ENCODE measurements around the gene PDYN.

PDYN gene

DNA sequence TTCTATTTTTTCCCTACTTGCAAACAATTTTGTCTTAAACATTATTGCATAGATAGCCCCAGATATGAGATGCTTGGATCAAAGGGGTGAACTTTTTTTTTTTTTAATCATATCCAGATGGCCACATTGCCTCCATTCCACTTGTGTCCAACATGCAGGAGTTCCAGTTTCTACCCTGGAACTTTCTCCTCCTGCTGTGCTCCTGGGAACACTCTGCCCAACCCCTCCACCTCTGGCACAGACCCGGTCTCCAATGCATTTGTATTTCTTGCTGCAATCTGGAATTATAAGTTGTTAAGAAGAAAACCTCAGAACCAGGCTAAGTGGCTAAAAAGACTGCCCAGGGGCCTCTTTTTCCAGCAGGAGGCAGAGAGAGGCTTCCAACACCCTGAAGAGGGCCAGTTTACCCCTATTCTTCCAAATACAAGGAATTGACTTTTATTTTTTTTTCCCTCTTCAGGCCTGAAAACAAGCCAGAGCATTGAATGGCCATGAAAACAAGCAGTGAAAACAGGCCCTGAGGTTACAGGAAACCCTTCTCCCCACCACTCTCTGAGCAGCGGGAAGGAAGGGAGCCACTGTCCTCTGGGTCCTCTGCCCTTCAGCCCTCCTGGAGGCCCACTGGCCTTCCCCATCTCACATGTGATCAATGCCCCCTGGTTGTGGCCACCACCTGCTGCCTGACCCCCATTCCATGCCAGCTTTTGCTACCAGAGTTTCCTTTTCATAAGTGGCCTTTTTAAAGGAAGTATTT, 44.3 kb downstream of the PDYN start:
- no peak for DNase-seq

DNA sequence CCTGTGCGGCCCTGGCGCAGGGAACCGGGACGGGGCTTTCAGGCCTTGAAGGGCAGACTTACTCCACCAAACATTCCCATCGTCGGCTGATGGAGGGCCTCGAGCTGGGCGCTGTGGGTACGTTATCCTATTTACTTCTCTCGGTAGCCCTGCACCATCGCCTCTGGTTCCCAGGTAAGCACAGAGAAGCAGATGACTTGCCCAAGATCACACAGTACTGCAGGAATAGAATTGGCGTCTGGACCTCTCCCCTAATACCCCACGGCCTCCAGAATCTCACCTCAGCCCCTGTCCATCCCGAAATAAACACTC, 46.4 kb downstream of the PDYN start:
- DNase-seq = no peak

DNA sequence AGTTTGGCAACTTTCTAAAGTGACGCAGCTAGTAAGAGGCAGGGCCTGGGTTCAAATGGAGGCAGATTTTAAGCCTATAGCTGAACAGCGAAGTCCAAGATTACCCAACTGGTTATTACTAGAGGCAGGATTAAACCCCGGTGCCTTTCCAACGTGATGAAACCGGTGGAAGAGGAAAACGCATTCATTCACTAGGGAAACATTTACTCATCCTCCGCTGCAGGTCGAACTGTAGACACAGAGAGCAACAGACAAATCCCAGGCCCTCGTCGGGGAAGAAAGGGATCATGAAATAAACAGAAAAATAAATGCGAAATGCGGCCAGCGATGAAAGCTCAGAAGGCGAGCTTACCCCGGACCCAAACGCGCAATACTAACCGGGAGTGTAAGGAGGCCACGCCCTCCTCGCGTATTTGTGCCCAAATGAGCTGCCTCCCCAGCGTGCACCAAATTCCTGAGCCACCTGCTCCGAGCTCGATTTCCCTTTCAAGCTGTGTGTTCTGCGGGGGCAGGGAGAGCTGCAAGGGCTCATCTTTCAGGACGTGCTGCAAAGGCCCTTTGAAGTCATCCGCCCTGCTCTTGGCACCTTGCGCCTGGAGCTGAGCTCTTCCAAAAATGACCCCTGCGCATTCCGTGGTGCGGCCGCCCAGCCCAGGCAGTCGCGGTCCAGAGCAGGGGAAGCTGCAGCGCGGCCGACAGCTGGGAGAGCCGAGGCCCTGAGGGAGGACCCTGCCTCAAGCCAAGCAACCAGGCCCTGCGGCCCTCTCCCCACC, 46.9 kb downstream of the PDYN start:
- DNase-seq = peak in 1 of 2 experiments; percentile 63

DNA sequence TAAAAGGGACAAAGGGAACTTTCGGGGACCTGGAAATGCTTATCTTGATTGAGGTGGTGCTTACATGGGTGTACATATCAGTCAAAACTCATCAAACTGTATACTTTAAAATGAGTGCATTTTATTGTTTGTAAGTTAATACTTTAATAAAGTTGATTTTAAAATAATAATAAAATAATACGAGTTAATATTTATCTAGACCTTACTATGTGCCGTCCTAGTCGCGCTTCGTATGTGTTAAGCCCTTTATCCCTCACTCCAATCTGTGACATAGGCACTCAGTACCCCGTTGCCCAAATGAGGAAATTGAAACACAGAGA, 47.5 kb downstream of the PDYN start:
- no peak for DNase-seq

DNA sequence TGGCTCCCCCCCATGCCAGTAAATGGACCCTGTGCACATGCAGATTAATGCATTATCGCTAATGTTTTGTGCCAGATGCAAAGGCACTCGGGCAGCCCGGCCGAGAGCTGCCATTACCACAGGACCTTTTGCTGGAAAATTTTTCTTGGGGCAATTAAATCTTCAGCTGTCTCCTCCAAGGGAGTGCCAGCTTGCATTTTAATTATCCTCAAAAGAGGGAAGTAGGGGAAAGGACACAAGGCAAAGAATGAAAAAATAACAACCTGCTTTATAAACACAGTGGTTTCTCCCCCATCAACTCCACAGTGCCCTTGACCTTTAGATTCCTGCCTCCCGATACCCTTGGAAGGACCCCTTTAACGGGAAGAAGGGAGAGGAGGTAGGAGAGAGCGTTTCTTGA, 48.2 kb downstream of the PDYN start:
- no peak for DNase-seq

DNA sequence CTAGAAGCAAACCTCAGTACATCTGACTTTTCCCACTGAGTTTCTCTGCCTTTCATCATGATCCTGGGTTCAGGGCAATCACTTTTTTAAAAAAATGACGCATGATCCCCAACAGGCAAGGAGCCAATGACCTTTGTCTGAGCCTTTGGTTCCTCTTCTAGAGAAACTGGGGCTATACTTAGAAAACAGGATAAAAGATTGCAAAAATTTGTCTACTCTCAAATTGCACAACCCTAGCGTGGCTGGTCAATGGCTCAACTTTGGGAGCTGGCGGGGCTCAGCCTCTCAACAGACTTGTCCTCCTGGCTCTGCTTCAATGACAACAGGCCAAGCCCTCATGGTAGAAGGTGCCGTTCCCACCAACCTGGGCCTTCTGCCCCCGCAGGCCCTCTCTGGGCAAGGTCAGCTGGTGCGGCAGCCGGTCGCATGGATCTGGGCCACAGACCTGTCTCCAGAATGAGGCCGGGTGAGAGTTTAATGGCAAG, 48.7 kb downstream of the PDYN start:
- no peak for DNase-seq

DNA sequence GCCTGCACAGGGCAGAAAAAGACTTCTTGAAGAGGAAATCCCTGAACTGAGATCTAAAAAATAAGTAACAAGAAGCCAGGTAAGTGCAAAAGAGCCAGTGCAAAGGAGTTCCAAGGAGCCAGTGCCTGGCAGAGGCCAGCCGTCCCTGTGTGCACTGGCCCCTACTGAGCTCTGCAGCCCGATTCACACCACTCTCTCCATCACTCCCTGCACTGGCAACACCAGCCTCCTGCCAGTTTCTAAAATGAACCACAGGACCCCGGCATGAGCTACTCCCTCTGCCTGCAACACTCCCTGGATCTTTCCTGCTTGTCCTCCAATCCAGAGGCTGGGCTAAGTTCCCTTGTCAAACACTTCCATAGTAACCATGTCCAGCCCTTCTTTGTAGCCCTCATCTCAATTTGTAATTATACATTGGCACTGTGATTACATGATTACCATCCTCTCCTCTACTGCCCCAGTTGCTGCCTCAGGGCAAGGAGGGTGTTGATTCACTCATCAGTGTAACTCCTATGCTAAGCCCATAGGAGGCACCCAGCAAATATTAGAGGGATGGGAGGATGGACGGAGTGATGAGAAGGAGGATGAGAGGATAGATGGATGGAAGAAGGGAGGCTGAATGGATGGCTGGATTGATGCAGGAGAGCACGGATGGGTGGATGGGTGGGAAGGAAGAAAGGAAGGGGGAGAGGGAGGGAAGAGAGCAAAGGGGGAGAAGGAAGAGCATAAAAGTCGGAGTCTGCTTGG, 49.3 kb downstream of the PDYN start:
- DNase-seq = no peak

DNA sequence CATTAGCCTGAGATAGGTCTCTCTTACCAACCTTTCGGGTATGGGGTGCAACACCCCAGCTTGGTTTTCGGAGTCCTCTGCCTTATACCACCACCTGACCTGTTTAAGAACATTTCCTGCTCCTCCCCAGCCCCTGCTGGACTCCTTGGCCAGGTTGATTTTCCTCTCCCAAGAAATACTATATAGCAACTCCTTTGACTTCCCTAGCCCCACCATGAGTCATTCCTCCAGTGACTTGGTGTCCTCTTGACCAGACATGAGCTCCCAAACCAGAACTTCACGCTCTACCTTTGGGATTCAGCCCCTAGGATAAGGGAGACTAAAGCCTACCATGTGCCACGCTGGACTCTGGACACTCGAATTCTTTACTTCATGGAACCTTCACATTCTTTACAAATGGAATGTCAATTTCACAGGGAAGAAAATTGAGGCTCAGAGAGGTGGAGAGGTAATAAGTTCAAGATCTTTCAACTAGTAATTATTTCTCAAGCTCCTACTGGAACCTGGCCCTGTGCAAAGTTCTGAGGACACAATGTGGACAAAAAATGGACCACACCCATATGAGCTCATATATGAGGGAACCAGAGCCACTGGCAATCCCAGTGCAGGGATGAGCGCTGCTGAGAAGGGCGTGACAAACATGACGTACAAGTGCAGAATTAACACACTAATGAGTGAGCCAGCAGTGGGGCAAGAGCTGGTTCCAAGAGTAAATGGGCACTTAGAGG, 50.4 kb downstream of the PDYN start:
- no peak for DNase-seq

DNA sequence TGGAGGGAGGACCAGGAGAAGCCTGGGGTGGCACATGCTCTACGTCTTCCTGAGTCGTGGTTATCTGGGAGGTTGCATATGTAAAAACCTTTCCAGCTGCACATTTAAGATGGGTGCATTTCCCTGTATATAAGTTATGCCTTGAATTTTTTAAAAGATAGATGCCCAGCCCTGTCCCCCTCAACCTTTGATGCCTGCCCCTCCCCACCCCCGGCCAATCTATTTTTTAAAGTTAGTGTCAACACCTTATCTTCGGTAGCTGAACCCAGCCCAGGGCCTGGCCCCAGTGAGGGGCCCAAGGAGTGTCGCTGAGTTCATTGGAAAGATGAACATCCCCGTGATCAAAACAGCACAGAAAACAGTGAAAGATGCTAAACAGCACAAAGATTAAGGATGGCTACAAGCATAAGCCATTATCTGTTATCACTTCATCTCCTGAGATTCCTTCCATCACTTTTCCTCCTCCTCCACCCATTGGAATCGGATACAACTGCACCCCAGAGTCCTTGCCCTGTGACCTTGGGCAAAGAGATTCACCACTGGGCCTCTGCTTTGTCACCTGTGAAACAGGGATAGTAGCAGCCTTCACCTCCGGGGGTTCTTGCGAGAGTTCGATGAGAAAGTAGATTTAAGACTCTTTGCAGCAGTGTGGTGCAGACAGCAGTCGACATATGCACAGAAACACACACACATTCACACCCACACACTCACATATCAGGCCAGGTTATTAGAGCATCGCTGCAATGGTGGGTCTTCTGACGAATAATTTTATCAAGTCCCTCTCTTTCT, 51.2 kb downstream of the PDYN start:
- no peak for DNase-seq

DNA sequence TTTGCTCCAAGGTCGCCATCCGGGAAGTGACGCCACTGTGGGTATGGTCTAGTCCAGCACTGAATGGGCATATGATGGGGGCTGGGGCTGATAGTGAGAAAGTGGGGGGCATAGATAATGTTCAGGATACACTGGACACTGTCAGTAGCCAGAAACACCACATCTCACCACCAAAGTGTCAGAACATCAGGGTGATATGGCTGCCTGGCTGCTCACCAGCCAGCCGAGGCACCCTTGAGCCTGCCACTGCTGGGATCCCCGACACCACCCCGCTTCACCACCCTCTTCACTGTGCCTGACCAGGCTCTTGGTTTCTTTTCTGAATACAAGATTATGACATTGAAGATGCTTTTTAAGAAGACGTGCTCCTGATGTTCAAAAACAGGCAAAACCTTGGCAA, 51.8 kb downstream of the PDYN start:
- DNase-seq = no peak

DNA sequence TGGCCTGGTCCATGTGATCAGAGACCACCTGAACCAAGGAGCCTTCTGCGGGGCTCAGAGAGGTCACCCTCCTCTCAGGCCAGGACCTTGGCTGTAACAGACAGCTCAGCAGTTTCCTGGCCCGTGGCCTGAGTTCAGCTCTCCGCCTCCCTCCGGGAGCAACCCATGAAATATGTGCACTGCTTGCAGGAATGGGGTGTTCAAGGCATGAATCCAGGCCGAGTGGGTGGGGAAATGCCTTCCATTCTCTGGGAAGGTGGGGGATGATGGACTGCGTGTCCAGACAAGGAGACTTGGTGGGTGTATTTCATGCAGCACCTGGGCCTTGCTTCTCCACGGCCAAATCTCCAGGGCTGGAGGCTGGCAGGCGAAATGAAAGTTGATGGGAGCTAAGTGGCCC, 52.6 kb downstream of the PDYN start:
- no peak for DNase-seq

DNA sequence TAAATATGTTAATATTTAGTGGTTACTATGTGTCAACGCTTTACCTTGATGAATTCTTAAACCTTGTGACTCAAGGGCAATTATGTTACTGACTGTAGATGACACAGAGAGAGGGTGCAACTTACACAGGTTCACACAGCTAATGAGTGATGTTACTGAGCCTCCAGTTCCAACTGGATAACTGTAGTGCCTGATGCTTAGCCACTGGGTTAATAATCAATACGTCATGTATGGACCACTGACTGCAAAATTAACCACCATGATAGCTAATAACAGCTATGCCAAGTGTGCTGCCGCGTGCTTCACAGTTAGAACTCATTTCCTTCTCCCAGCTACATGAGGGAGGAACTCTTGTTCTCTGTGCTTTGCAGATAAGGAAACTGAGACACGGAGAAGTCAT, 53.3 kb downstream of the PDYN start:
- no peak for DNase-seq

DNA sequence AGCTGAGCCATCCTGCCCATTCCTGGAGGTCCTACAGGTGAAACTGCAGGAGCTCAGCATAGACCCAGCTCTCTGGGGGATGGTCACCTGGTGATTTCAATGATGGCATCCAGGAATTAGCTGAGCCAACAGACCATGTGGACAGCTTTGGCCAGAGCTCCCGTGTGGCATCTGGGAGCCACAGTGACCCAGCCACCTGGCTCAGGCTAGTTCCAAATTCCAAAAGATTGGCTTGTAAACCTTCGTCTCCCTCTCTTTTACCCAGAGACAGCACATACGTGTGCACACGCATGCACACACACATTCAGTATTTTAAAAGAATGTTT, 54.6 kb downstream of the PDYN start:
- no peak for DNase-seq

DNA sequence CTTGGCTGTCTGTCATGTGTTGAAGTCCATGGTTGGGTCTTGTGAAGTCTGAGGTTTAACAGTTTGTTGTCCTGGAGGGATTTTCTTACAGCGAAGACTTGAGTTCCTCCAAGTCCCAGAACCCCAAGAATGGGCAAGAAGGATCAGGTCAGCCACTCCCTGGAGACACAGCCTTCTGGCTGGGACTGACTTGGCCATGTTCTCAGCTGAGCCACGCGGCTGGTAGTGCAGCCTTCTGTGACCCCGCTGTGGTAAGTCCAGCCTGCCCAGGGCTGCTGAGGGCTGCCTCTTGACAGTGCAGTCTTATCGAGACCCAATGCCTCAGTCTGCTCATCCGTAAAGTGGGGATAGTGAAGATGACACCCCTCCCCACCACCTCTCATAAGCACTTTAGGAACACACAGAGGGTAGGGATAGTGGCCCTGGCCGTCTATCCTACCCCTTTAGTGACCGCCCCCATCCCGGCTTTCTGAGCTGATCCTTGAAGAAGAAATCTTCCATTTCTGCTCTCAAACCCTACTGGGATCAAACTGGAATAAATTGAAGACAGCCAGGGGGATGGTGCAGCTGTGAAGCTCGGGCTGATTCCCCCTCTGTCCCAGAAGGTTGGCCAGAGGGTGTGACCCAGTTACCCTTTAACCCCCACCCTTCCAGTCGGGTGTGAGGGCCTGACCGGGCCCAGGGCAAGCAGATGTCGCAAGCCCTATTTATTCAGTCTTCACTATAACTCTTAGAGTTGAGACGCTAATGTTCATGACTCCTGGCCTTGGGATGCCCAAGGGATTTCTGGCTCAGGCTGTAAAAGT, 55.2 kb downstream of the PDYN start:
- DNase-seq = no peak

DNA sequence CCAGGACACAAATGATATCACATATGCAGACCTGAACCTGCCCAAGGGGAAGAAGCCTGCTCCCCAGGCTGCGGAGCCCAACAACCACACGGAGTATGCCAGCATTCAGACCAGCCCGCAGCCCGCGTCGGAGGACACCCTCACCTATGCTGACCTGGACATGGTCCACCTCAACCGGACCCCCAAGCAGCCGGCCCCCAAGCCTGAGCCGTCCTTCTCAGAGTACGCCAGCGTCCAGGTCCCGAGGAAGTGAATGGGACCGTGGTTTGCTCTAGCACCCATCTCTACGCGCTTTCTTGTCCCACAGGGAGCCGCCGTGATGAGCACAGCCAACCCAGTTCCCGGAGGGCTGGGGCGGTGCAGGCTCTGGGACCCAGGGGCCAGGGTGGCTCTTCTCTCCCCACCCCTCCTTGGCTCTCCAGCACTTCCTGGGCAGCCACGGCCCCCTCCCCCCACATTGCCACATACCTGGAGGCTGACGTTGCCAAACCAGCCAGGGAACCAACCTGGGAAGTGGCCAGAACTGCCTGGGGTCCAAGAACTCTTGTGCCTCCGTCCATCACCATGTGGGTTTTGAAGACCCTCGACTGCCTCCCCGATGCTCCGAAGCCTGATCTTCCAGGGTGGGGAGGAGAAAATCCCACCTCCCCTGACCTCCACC, 56.4 kb downstream of the PDYN start:
- no peak for DNase-seq

DNA sequence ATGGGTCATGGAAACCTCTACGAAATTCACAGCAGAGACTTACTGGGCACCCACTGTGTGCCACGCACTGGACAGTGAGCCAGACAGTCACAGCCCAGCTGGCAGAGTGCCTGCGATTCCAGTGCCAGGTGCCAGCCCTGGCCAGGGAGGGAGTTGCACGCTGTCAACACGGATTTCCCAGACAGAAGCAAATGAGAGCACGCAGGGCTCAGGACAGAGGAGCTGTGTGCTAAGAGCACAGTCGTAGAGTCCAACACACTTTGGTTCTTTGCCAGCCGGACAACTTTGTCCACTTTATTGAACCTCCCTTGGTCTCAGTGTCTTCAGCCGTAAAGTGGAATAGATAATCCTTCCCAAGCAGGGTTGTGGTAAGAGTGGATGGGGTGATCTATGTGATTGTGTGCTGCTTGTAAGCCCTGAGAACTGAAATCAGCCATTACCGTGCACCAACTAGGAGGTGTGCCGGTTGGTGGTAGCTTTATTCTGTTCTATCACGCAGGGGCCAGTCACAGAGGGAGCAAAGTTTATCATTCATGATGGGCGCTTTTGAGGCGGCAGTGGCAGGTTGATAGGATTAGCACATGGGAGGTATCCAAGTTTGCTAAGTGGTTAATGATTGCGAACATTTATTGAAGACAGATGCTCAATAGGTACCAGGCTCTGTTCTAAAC, 58.0 kb downstream of the PDYN start:
- peak in 1 of 2 experiments; percentile 15 for DNase-seq

DNA sequence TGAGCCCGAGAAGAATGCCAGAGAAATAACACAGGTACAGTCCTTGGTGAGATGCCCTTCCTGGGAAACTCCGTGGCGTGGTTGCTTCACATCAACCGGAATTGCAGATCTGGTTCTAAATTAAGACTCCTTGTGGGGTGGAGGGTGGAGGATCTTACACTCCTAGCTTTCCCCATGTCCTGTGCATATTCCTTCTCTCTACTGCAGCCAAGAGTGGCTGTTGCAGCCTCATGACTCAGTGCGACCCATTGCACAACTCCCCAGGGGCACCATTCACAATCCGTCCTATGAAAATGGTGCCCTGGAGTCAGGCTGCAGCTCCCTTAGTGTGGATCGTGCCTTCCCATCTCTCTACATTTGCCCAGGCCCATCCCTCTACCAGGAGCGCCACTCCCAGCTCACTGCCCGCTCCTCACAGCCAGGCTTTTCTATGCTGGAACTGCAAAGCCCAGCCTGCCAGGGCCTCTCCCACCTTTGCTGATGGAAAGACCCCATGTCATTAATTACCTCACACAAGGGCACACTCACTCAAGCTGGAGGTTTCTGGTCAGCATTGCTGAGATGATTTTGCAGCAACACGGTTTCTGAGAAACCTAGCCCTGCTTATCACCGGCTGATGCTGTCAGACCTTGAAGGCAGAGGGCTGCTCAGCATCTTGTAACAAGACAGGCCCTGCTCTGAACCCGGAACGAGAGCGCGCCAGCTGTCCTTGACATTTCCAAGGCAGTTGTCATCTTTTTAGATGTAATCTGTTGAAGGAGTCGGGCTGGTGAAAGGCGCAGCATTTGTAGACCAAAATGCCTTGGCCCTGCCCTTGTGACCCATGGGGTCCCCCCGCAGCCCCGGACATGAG, 58.9 kb downstream of the PDYN start:
- DNase-seq = no peak

DNA sequence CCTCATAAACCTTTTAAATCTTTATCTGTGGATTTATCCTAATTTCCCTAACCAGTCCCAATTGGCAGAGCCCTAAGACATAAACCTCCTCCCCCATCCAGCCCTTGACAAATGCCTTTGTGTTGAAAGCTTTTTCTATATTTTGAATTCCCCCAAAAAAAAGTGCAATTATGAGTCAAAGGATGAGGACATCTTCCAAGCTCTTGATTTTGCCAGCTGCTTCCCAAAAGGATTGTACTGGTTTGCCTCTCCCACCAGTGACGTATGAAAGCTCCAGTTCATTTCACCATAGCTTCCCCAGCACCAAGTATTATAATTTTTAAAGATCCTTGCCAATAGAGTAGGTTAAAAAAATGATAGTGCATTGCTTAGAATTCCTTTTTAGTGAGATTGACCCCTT, 59.7 kb downstream of the PDYN start:
- no peak for DNase-seq

DNA sequence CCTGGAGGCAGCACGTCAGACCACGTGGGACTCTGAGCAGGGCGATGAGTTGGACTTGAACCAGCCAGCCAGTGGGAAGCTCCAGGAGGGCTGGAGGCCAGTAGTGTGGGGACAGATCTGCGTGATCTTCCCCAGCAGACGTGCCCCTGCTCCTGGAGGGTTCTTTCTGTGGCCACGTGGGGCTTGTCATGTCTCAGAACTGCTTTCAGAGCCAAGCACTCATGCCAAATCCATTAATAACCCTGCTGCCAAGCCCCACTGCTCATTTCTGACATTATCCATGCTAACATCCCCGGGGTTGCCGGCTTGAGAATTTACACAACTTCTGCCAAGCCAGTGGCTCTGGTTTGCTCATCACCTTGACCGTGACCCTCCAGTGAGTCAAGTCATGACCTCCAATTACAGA, 60.4 kb downstream of the PDYN start:
- DNase-seq = no peak

DNA sequence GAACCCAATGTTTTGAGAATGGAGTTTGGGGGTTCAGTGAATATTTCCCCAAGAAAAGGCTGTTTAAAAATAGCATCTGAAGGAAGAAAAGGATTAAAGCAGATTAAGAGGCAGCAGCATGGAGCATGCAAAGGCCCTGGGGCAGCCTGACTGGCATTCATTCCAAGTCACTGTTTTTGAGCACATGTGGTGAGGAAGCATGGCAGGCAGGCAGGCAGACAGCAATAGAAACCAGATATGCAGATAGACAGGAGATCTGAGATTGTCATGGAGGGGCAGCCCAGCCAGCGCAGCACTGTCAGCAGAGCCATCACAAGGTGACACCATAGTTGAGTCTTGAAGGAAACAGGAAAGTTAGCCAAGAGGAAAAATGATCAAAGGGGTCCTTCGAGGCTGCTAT, 60.9 kb downstream of the PDYN start:
- no peak for DNase-seq

Data from NCI-H524 (cell line).